GM12801 (cell line): Measurements from ENCODE around the gene WNT3A.

Source experiments
- CTCF ChIP-seq: IDR thresholded peaks from one replicate; pipeline ENCODE4 v1.5.1; 2011; ENCODE audit warnings: control low read depth; ENCODE audit not compliant: insufficient read length; ENCODE audit errors: extremely low read depth

The WNT3A gene

GRCh38 chr1:228007801-228008341 lies 1.1 kb downstream of the WNT3A start:
- no peak for TF ChIP-seq CTCF

- no peak for TF ChIP-seq CTCF
These were observed 1.8 kb downstream of the WNT3A start for GRCh38 chr1:228008391-228009115.

GRCh38 chr1:228009116-228009827 lies 2.5 kb downstream of the WNT3A start:
- TF ChIP-seq CTCF, result no peak

DNA sequence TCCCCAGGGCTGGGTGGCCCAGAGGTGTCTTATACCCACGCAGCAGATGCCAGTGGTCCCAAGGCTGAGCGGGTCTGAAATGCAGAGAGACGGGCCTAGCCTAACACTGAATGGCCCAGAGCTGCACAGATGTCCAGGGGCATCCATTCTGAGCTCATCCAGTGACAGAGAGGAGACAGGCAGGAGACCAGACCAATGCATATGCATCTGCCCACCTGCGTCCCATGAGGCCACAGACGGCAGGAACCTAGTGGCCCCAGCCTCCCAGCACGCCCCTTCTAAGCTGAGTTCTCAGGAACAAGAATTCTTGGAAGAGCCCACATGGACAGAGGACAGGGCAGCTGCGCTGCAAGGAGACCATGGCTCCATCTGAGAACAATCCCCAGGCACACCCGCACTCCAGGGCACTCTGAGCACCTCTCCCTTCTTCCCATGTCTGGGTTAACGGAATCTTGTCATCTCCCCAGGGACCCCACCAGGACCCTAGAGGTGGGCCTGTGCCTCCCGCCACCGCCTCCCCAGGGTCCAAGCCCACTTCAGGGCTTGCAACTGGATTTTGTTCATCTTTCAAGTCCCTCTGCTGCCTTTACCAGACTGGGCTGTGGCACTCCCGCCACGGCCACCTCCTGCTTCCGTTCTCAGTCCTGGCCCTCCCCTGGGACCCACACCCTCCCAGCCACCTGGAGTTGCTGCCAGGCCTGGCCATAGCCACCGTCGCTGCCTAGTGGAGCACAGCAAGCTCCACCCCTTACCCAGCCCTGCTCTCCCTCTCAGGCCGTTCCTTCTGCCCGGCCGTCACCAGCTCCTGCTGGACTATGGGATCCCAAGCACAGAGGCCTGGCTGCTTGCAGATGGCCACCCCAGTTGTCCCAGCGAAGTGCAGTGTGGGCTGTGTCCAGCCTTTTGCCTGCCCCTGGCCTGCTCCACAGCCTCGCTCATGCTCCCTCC lies 3.3 kb downstream of the WNT3A start:
- no peak for TF ChIP-seq CTCF

GRCh38 chr1:228010921-228011320 lies 4.1 kb downstream of the WNT3A start:
- no peak for TF ChIP-seq CTCF

GRCh38 chr1:228011721-228012311 lies 5.0 kb downstream of the WNT3A start:
- no peak for TF ChIP-seq CTCF
